NCI-H748 (cell line): ENCODE results near the gene GABPB2.
A peak's percentile ranks its signal among the peaks of the same experiment; 100 is the strongest.
"Not testable (repeated sequence)": the region's sequence is repeated elsewhere in the genome, so short reads cannot be mapped to it uniquely, and the experiment has no call there.

Experiments used
- DNase-seq: peaks from one replicate; lab custom pipeline; 2025; ENCODE audit not compliant: unreplicated experiment; lab: John Stamatoyannopoulos, UW

GABPB2 gene

GRCh38 chr1:151059109-151060006, 11.2 kb upstream of the GABPB2 start, which contains the start of gene CDC42SE1:
TSS of gene CDC42SE1 (minus strand) at chr1:151059622. CDS start at chr1:151055730, 3,892 bp downstream.
- DNase-seq, result peak; percentile 89

GRCh38 chr1:151060007-151060656, 10.4 kb upstream of the GABPB2 start, which contains the start of gene MLLT11:
TSS of gene MLLT11 (plus strand) at chr1:151060397. CDS start at chr1:151067225, 6,828 bp downstream.
- peak; percentile 88 for DNase-seq

GRCh38 chr1:151060657-151061421, 9.7 kb upstream of the GABPB2 start:
- DNase-seq, result peak; percentile 73

- no peak for DNase-seq
Measured at GRCh38 chr1:151061704-151062103, 8.9 kb upstream of the GABPB2 start.

- no peak for DNase-seq
Measured at GRCh38 chr1:151062741-151063371, 7.7 kb upstream of the GABPB2 start.

GRCh38 chr1:151065089-151065645, 5.4 kb upstream of the GABPB2 start:
- no peak for DNase-seq

- DNase-seq, result no peak
Measured at GRCh38 chr1:151067185-151067584, 3.4 kb upstream of the GABPB2 start.

- no peak for DNase-seq
Measured at GRCh38 chr1:151069103-151069486, 1.5 kb upstream of the GABPB2 start.

- DNase-seq, result no peak
Measured at GRCh38 chr1:151072224-151072623, 1.7 kb downstream of the GABPB2 start.

GRCh38 chr1:151085953-151086559, 15.5 kb downstream of the GABPB2 start:
- DNase-seq, result peak; percentile 7

GRCh38 chr1:151097426-151097825, 26.9 kb downstream of the GABPB2 start:
- not testable (repeated sequence) for DNase-seq

- no peak for DNase-seq
Measured at GRCh38 chr1:151098126-151098525, 27.6 kb downstream of the GABPB2 start.

GRCh38 chr1:151104630-151105029, 34.1 kb downstream of the GABPB2 start:
- DNase-seq, result no peak

GRCh38 chr1:151106894-151107293, 36.3 kb downstream of the GABPB2 start:
- DNase-seq, result peak; percentile 27

GRCh38 chr1:151108331-151108730, 37.8 kb downstream of the GABPB2 start:
- DNase-seq, result no peak

- DNase-seq, result no peak
Measured at GRCh38 chr1:151113877-151114276, 43.3 kb downstream of the GABPB2 start.

- DNase-seq, result no peak
Measured at GRCh38 chr1:151124763-151125403, 54.3 kb downstream of the GABPB2 start.

GRCh38 chr1:151128800-151129199, 58.2 kb downstream of the GABPB2 start:
- DNase-seq, result no peak

GRCh38 chr1:151130987-151131586, 60.5 kb downstream of the GABPB2 start:
- DNase-seq, result peak; percentile 95
